ENCODE data around the gene DSEL. TPM values are rescaled to one million over a fixed set of nuclear protein-coding genes. Genes with fewer than 3 reads are reported as not detected.

Gene DSEL
- total RNA-seq, 1 donor from 2014 or later = 1.6 TPM

DNA sequence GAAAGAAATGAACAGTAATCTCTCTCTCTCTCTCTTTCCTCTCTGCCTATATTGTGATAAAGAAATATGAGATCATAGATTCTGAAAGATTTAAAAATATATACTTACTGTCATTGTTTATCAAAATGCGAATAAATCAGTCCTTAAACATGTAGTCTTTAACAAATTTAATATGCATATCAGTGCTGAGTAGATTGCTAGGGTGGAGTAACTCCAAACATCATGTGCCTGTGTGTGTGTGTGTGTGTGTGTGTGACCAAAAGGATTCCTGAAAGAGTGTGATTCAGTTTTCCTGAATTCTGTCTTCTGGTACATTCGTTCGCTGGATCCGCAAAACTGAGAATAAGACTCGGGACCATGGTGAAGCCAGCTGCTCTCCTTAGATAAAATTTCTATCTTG lies 24.0 kb upstream of the DSEL start:
- H3K27me3 ChIP-seq (ENCODE audit: low read depth) = no peaks in the 10 kb centered on the region
- DNase-seq = no peak
- H3K27ac ChIP-seq (replicated peaks) = no peak overlapping the region
- no peaks in the 10 kb centered on the region for H3K9me3 ChIP-seq (replicated peaks)
- H3K4me1 ChIP-seq = no peaks in the 10 kb centered on the region
- no peaks in the 10 kb centered on the region for H3K36me3 ChIP-seq
- TF ChIP-seq CTCF (IDR thresholded peaks at IDR 0.05; ENCODE audit: borderline replicate concordance) = no peak
- intact Hi-C loops (cut with micrococcal nuclease) = no loop called here
- H3K4me3 ChIP-seq = no peak overlapping the region

- Histone ChIP-seq H3K27me3 (ENCODE audit: low read depth) (no peaks in the 10 kb centered on the region), H3K9me3 (replicated peaks) (no peaks in the 10 kb centered on the region), H3K4me1 (no peaks in the 10 kb centered on the region), H3K27ac (replicated peaks) (no peak overlapping the region), H3K4me3 (no peak overlapping the region), H3K36me3 (no peaks in the 10 kb centered on the region)
- TF ChIP-seq CTCF (IDR thresholded peaks at IDR 0.05; ENCODE audit: borderline replicate concordance) = no peak
- intact Hi-C loops (cut with micrococcal nuclease) = no loop called here
- no peak for DNase-seq
These were observed 15.4 kb upstream of the DSEL start for GRCh38 chr18:67531929-67532328.

DNA sequence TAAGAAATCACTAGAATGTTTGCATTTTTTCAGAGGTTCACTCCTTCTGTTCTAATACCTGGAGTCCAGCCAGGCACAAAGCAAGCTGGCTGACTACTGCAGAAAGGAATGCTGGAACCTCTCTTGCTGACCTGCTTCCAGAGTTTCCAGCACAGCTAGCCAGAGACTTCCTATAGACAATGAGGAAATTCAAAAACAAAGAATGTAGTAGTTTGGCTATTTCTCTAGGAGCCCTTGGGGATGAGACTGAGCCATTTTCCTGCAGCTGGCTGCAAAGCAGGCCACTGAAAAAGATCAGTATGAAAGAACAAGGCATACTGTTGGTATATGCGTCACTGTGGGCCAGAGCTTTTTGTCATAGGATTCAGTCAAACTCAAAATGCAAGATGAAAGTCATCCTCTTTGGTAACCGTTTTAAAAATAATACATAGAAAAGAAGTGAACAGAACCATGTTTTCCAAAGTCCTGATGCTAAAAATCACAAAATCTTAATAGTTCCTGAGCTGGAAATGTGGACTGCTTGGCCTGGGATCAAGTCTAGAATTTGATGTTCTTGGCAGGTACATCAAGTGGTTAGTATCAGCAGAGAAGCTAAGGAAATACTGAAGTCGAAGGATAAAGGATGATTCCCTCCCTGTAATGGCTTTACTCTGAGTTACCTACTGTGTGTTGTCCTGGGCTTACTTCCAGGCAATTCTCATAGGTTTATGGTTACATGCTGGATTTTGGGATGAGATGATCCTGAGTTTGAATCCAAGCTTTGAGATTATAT lies 9.0 kb upstream of the DSEL start:
- no peak overlapping the region for H3K4me3 ChIP-seq
- H3K27me3 ChIP-seq (ENCODE audit: low read depth) = no peaks in the 10 kb centered on the region
- DNase-seq = peak; percentile 42
- H3K36me3 ChIP-seq = no peaks in the 10 kb centered on the region
- peaks cover 18% of the 10 kb centered on the region for H3K4me1 ChIP-seq
- no peaks in the 10 kb centered on the region for H3K9me3 ChIP-seq (replicated peaks)
- intact Hi-C loops (cut with micrococcal nuclease) = no loop called here
- TF ChIP-seq CTCF (IDR thresholded peaks at IDR 0.05; ENCODE audit: borderline replicate concordance) = no peak
- H3K27ac ChIP-seq (replicated peaks) = peak overlapping the region; percentile 68

DNA sequence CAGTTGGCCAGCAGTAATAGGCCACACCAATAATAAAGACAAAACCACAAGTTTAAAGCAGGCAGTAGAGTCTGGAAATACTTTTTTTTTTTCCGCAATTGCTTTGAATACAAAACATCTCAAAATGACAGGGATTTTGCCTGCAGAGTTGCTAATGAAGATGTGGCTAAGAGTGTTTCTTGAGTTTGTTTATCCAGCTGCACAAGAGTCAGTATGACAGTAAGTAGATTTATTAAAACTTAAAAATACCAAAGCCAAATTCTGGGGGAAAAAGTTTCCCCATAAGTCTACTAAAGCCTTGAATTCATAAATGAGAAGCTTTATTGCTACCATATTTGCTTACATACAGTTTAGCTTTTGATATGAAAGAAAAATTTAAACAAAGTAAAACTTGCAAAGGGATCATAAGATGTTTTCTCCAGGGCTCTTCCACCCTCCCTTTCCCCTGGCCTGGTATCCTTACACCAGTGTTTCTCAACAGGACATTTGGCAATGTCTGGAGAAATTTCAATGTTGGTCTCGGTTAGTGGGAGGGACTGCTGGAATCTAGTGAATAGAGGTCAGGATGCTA lies 3.9 kb upstream of the DSEL start:
- TF ChIP-seq CTCF (IDR thresholded peaks at IDR 0.05; ENCODE audit: borderline replicate concordance) = no peak
- no peak overlapping the region for H3K4me3 ChIP-seq
- intact Hi-C loops (cut with micrococcal nuclease) = no loop called here
- H3K27me3 ChIP-seq (ENCODE audit: low read depth) = no peaks in the 10 kb centered on the region
- DNase-seq = no peak
- no peaks in the 10 kb centered on the region for H3K9me3 ChIP-seq (replicated peaks)
- H3K4me1 ChIP-seq = peaks cover 34% of the 10 kb centered on the region
- H3K27ac ChIP-seq (replicated peaks) = peak overlapping the region; percentile 45
- no peaks in the 10 kb centered on the region for H3K36me3 ChIP-seq

DNA sequence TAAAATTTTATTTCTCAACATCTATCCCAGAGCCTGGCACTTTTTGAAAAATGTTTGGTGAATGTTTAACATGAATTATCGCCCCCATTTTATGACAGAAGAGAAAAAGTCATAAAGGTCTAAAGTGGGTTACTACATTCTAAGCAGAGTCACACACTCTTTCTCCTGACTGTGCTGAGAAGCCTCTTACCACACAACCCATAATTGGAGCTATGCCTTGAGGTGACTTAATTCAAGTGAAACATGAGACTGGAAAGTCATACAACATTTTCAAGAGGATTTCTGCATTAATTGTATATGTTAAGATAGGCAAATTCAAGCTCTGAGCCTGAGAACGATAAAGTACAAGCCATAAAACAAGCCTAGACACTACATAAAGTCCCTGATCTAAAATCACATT lies 3.1 kb upstream of the DSEL start:
- intact Hi-C loops (cut with micrococcal nuclease) = no loop called here
- Histone ChIP-seq H3K27ac (replicated peaks) (peak overlapping the region; percentile 45), H3K9me3 (replicated peaks) (no peaks in the 10 kb centered on the region), H3K36me3 (no peaks in the 10 kb centered on the region), H3K4me3 (no peak overlapping the region), H3K27me3 (ENCODE audit: low read depth) (no peaks in the 10 kb centered on the region), H3K4me1 (peaks cover 30% of the 10 kb centered on the region)
- DNase-seq = no peak
- no peak for TF ChIP-seq CTCF (IDR thresholded peaks at IDR 0.05; ENCODE audit: borderline replicate concordance)
